T47D (cell line): Measurements from ENCODE around the gene BLOC1S6.

Source experiments
- DNase-seq, 2 experiments: peaks; one replicate each; pipeline versions ENCODE4 v3.0.0 to v3.0.0-alpha.2; 2011 to 2012; ENCODE audit warnings: low read depth in 1 of 2, low spot score in 1 of 2
- JUND ChIP-seq: IDR thresholded peaks from 2 replicates; pipeline ENCODE4 v1.6.1; 2012; ENCODE audit warnings: low read depth
- in situ Hi-C: cut with HindIII; loops from 2 replicates; pipeline ENCODE4 v1.10.0; 2016; ENCODE audit warnings: low sequenced_read_pairs, low pct_unique_long_range_greater_than_20kb

Gene BLOC1S6

DNA sequence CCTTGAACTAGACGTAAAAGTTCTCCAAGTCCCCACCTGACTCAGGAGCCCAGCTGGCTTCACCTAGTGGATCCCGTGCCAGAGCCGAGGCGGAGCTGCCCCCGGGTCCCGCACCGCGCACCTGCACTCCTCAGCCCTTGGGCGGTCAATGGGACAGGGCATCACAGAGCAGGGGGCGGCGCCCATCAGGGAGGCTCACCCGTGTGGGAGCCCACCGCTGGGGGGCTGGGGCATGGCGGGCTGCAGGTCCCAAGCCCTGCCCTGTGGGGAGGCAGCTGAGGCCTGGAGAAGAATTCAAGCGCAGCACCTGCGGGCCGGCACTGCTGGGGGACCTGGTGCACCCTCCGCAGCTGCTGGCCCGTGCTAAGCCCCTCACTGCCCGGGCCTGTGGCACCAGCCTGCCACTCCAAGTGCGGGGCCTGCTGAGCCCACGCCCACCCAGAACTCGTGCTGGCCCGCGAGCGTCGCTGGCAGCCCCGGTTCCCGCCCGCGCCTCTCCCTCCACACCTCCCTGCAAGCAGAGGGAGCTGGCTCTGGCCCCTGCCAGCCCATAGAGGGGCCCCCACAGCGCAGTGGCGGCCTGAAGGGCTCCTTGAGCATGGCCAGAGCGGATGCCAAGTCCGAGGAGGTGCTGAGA lies 63.8 kb downstream of the BLOC1S6 start:
- no peak for TF ChIP-seq JUND
- no peak for DNase-seq
- in situ Hi-C loops, result no loop called here

- no peak for TF ChIP-seq JUND
- in situ Hi-C loops, result no loop called here
- no peak for DNase-seq
These were observed 66.7 kb downstream of the BLOC1S6 start for GRCh38 chr15:45653702-45654424.

GRCh38 chr15:45654749-45655148 lies 67.6 kb downstream of the BLOC1S6 start:
- in situ Hi-C loops, result no loop called here
- no peak for TF ChIP-seq JUND

DNA sequence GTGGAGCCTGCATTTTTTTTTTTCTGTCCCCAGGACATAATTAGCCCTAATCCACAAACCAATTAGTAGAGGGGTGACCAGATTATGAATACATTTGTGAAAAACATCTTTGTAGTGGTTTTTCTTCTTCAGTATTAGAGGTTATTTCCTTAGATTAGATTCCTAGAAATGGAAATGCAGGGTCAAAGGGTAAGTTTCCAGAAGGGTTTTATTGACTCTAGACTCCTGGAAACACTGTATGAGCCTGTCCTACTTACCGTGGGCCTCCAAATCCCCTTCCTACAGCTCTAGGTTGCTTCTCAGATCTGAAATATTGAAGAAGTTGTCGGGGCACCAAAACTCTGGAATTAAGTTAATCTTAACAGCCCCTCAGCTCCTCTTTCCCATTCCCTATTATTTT lies 70.1 kb downstream of the BLOC1S6 start:
- DNase-seq, result no peak
- no peak for TF ChIP-seq JUND
- in situ Hi-C loops, result no loop called here

More at GRCh38 chr15:45654749-45655148, 67.6 kb downstream of the BLOC1S6 start:
- no peak for DNase-seq

- in situ Hi-C loops, result no loop called here
- DNase-seq, result no peak
These were observed 70.8 kb downstream of the BLOC1S6 start for GRCh38 chr15:45657764-45658545.

More at GRCh38 chr15:45657764-45658545, 70.8 kb downstream of the BLOC1S6 start:
- no peak for TF ChIP-seq JUND
